ENCODE measurements around the gene EPM2A. TPM values are rescaled to one million over a fixed set of nuclear protein-coding genes. Genes with fewer than 3 reads are reported as not detected.
"Not testable (repeated sequence)": the region's sequence is repeated elsewhere in the genome, so short reads cannot be mapped to it uniquely, and the experiment has no call there.

Gene EPM2A
- total RNA-seq, 1 donor from 2014 or later, result 41.3 TPM

DNA sequence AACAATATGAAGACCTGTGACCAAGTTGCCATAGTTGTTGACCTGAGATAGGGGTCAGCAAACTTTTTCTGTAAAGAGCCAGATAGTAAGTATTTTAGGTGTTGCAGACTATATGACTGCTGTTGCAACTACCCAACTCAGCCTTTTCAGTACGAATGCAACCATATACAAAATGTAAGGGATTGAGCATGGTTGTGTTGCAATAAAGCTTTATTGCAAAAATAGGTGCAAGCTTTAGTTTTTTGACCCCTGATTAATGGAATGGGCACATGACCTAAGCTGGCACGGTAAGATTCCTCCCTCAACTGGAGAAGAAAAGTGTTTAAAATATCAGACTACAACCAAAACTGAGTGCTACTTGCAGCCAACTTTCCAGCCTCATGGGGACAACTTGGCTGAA is 17.3 kb upstream of the EPM2A start:
- TF ChIP-seq, protein P1, sequence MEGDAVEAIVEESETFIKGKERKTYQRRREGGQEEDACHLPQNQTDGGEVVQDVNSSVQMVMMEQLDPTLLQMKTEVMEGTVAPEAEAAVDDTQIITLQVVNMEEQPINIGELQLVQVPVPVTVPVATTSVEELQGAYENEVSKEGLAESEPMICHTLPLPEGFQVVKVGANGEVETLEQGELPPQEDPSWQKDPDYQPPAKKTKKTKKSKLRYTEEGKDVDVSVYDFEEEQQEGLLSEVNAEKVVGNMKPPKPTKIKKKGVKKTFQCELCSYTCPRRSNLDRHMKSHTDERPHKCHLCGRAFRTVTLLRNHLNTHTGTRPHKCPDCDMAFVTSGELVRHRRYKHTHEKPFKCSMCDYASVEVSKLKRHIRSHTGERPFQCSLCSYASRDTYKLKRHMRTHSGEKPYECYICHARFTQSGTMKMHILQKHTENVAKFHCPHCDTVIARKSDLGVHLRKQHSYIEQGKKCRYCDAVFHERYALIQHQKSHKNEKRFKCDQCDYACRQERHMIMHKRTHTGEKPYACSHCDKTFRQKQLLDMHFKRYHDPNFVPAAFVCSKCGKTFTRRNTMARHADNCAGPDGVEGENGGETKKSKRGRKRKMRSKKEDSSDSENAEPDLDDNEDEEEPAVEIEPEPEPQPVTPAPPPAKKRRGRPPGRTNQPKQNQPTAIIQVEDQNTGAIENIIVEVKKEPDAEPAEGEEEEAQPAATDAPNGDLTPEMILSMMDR (IDR thresholded peaks at IDR 0.05; ENCODE audit: borderline replicate concordance), result no peak
- no peak for DNase-seq

DNA sequence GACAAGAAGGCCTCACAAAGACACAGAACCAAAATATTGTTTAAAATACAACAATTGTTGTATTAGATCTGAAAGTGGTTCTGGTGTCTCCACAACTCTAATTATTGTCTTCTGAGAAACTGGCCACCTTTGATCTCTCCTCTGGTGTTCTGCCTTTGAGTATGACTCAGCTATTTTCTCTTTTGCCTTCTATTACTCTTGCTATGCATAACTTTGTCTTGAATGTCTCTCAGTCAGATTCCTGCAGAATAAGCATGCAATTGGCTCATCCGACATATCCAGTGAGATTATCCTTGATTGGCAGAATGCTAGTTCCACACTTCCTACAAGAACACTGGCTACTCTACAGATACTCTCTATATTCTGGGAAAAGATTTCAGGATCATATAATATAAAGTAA is 14.3 kb upstream of the EPM2A start:
- intact Hi-C loops (cut with micrococcal nuclease), result loop anchor here (10.0 kb wide), 1 partner anchor 45 kb away; no protein-coding TSS in a partner anchor
- no peaks in the 10 kb centered on the region for H3K36me3 ChIP-seq
- peaks cover 17% of the 10 kb centered on the region for H3K9me3 ChIP-seq (replicated peaks)
- no peak for DNase-seq
- H3K4me1 ChIP-seq, result peaks cover 7% of the 10 kb centered on the region
- no peak overlapping the region for H3K27ac ChIP-seq (replicated peaks)
- H3K27me3 ChIP-seq (ENCODE audit: low read depth), result no peaks in the 10 kb centered on the region
- TF ChIP-seq, protein P1 (IDR thresholded peaks at IDR 0.05; ENCODE audit: borderline replicate concordance), result no peak
- no peak overlapping the region for H3K4me3 ChIP-seq

More for the DNA sequence above, 17.3 kb upstream of the EPM2A start:
- Histone ChIP-seq H3K9me3 (replicated peaks) (peaks cover 11% of the 10 kb centered on the region), H3K4me1 (peaks cover 13% of the 10 kb centered on the region), H3K27ac (replicated peaks) (no peak overlapping the region), H3K36me3 (no peaks in the 10 kb centered on the region), H3K4me3 (no peak overlapping the region), H3K27me3 (ENCODE audit: low read depth) (no peaks in the 10 kb centered on the region)
- intact Hi-C loops (cut with micrococcal nuclease), result no loop called here

DNA sequence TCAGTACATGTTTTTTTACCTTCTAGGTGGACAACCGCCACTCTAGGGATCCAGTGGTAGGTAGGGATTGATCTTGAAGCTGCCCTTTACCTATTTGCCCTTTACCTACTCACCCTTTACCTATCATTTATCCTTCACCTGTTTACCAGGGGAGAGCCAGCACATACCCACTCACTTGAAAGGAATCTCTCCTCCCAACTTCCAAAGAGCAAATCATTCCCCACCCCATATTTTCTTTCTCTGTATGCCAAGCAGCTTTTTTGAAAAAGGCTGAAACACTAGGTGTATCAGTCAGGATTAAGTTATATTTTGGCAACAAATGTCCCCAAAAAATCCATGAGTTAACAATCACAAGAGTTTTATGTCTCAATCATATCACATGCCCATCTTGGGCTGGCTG is 10.5 kb upstream of the EPM2A start:
- H3K9me3 ChIP-seq (replicated peaks), result peaks cover 17% of the 10 kb centered on the region
- DNase-seq, result no peak
- H3K27ac ChIP-seq (replicated peaks), result no peak overlapping the region
- intact Hi-C loops (cut with micrococcal nuclease), result loop anchor here (10.0 kb wide), 1 partner anchor 49 kb away; no protein-coding TSS in a partner anchor
- H3K4me3 ChIP-seq, result no peak overlapping the region
- H3K4me1 ChIP-seq, result peaks cover 7% of the 10 kb centered on the region
- H3K27me3 ChIP-seq (ENCODE audit: low read depth), result no peaks in the 10 kb centered on the region
- no peaks in the 10 kb centered on the region for H3K36me3 ChIP-seq
- TF ChIP-seq, protein P1 (IDR thresholded peaks at IDR 0.05; ENCODE audit: borderline replicate concordance), result no peak

DNA sequence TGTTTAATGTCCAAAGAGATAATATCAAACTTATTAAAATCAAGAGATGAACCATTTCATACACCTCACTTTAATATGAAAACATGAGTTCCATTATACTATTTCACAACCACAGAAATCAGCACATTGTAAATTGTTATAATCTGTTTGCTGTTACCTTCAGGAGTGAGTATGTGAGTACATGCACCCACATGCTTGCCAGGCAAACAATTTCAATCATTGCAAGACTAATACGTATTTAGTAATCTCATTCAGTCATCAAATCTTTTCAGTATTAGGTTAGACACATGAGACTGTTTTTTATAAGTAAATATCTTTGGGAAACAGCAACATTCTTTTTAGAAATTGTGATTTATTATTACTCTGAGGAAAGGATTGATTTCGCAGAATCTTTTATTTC is 9.3 kb upstream of the EPM2A start:
- no peaks in the 10 kb centered on the region for H3K36me3 ChIP-seq
- H3K27ac ChIP-seq (replicated peaks), result no peak overlapping the region
- H3K27me3 ChIP-seq (ENCODE audit: low read depth), result no peaks in the 10 kb centered on the region
- peaks cover 17% of the 10 kb centered on the region for H3K9me3 ChIP-seq (replicated peaks)
- no peak overlapping the region for H3K4me3 ChIP-seq
- H3K4me1 ChIP-seq, result peaks cover 4% of the 10 kb centered on the region
- intact Hi-C loops (cut with micrococcal nuclease), result loop anchor here (10.0 kb wide), 1 partner anchor 50 kb away; no protein-coding TSS in a partner anchor
- TF ChIP-seq, protein P1 (IDR thresholded peaks at IDR 0.05; ENCODE audit: borderline replicate concordance), result no peak
- no peak for DNase-seq

DNA sequence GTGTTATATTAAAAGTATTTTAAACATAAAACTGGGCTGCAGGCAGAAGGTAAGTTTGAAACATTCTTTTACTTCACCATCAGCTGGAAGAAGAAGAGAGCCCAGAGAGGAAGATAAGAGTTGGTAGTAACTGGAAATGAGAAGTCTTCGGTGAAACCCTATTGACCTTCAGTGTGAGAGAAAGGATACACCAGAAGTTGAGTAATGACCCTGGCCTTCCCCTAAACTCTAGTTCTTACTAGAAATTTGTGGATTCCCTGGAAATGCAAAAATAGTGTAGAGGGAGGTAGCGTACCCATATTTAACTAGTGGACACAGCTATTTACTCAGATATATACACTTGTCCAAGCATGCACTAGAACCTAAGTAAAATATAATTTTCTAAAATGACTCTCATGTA is 8.0 kb upstream of the EPM2A start:
- no peaks in the 10 kb centered on the region for H3K36me3 ChIP-seq
- H3K9me3 ChIP-seq (replicated peaks), result peaks cover 13% of the 10 kb centered on the region

DNA sequence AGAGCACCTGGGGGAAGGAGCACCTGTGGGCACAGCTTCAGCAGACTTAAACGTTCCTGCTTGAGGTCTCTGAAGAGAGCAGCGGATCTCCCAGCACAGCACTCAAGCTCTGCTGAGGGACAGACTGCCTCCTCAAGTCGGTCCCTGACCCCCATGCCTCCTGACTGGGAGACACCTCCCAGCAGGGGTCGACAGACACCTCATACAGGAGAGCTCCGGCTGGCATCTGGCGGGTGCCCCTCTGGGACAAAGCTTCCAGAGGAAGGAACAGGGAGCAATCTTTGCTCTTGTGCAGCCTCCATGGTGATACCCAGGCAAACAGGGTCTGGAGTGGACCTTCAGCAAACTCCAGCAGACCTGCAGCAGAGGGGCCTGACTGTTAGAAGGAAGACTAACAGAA is 7.2 kb upstream of the EPM2A start:
- not testable (repeated sequence) for H3K36me3 ChIP-seq; H3K9me3 ChIP-seq (replicated peaks); H3K27ac ChIP-seq (replicated peaks); H3K4me1 ChIP-seq; H3K27me3 ChIP-seq (ENCODE audit: low read depth); H3K4me3 ChIP-seq; DNase-seq
- intact Hi-C loops (cut with micrococcal nuclease), result loop anchor here (10.0 kb wide), 1 partner anchor 52 kb away; no protein-coding TSS in a partner anchor

More for the DNA sequence above, 8.0 kb upstream of the EPM2A start:
- Histone ChIP-seq H3K27me3 (ENCODE audit: low read depth) (no peaks in the 10 kb centered on the region), H3K27ac (replicated peaks) (no peak overlapping the region), H3K4me3 (no peak overlapping the region), H3K4me1 (no peaks in the 10 kb centered on the region)
- intact Hi-C loops (cut with micrococcal nuclease), result loop anchor here (10.0 kb wide), 1 partner anchor 51 kb away; no protein-coding TSS in a partner anchor
- TF ChIP-seq, protein P1 (IDR thresholded peaks at IDR 0.05; ENCODE audit: borderline replicate concordance), result no peak
- DNase-seq, result no peak

DNA sequence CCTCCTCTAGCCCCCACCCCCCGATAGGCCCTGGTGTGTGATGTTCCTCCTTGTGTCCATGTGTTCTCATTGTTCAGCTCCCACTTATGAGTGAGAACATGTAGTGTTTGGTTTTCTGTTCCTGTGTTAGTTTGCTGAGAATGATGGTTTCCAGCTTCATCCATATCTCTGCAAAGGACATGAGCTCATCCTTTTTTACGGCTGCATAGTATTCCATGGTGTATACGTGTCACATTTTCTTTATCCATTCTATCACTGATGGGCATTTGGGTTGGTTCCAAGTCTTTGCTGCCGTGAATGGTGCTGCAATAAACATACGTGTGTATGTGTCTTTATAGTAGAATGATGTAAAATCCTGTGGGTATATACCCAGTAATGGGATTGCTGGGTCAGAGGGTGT is 4.4 kb upstream of the EPM2A start:
- not testable (repeated sequence) for DNase-seq; H3K36me3 ChIP-seq; H3K27ac ChIP-seq (replicated peaks); H3K9me3 ChIP-seq (replicated peaks); H3K27me3 ChIP-seq (ENCODE audit: low read depth); H3K4me3 ChIP-seq
- intact Hi-C loops (cut with micrococcal nuclease), result loop anchor here (10.0 kb wide), 1 partner anchor 55 kb away; no protein-coding TSS in a partner anchor
- H3K4me1 ChIP-seq, result peaks cover 21% of the 10 kb centered on the region

Data from left ventricle myocardium inferior (tissue), 1 donor.